ENCODE data around the gene KRT36.

The KRT36 gene

DNA sequence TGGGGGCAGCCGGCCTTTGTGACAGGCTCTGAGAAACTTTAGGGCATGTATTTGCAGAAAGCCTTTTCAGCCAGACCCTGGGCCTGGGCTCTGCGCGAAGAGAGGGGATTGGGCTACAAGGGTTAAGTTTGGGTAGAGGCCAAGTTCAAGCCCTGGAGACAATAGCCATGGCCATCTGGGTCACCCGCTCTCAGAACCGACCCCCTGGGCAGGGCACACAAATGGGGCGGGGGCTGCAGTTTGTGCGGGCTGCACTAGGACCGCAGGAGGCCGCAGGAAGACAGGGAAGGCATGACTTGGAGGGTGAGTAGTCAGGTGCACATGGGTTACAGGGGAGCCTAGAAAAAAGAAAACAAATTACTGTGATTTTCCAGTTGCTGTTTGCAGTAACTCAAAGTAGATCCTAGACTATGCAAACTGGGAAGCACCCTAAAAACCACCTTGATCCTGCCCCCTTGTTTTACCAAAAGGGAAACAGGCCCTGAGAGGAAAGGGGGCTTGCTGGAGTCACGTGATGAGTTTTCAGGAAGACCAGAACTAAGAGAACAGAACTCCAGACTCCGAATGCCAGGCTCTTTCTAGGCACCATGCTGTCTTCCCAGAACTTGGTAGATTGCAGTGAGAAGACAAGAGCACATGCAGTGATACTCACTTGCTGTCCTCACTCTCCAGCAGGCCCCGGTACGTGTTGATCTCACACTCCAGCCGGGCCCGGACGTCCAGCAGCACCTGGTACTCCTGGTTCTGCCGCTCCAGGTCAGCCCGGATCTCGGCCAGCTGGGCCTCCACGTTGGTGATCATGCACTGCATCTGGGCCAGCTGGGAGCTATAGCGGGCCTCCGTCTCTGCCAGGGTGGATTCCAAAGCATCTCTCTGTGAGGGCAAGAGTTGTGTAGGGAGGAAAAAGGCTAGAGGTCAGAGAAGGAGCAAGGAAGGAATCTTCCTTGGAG is 12.6 kb downstream of the KRT36 start:
- no peak for DNase-seq (ENCODE audit: low read depth in 3 of 3)

- DNase-seq (ENCODE audit: low read depth in 3 of 3), result no peak
Measured at GRCh38 chr17:41475421-41475820, 14.3 kb downstream of the KRT36 start.

DNA sequence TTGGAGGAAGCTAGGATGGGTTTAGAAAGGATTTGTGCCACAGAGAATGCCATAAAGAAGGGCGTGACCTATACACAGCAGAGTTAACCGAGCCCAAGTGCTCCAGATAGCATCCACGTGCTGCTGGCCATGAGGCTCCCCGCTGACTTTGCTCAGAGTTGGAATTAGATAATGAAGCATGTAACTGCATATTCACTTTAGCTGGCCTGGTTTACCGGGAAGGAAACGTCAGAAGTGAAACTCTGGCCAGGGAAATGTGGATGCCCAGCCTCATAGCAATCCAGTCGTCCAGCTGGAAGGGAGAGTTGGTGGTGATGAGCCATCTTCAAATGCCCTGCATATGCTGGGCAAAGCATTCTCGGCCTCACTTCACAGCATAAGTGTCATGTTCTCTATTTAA is 14.8 kb downstream of the KRT36 start:
- no peak for DNase-seq (ENCODE audit: low read depth in 3 of 3)

DNA sequence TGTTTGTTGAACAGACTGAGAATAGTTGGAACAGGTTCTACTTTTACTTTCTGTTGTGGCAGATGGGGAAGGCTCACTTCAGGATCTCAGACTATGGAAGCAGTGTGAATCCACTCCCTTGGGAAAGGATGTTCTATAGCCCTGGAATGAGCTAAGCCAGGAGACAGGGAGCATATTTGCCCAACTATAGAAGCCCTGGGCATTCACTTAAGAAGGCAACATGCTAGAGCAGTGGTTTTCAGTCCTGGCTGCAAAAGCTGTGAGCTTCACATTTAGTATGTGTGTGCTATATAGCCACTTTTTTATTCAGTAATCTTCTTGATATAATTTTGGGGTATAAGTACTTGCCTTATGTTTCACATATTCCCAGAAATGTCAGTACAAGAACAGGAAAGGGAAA is 21.4 kb downstream of the KRT36 start:
- no peak for DNase-seq (ENCODE audit: low read depth in 3 of 3)

- no peak for DNase-seq (ENCODE audit: low read depth in 3 of 3)
Measured at GRCh38 chr17:41467561-41467960, 22.1 kb downstream of the KRT36 start.

- DNase-seq (ENCODE audit: low read depth in 3 of 3), result no peak
Measured at GRCh38 chr17:41466988-41467387, 22.7 kb downstream of the KRT36 start, which contains the start of gene KRT32. TSS of gene KRT32 (minus strand) at chr17:41467386. CDS start at chr17:41467325, 61 bp downstream.

DNA sequence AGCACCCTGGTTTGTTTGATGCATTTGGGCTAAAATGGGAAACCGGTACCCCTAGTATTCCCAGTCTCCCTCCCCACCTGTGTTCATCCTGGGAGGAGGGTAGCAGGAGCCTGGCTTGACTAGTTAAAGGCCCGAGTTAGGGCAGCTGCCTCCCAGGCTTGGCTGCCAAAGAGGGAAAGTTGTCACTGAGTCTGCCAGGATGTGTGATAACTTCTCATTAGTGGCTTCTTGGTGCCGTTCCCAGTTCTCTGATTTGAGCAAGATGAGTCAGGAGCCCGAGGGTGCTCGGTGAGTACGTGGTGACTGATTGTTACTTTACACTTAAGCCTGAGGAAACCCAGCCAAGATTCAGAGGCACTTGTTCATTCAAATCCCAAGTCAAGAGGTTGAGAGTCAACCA is 25.0 kb downstream of the KRT36 start:
- DNase-seq (ENCODE audit: low read depth in 3 of 3), result no peak

DNA sequence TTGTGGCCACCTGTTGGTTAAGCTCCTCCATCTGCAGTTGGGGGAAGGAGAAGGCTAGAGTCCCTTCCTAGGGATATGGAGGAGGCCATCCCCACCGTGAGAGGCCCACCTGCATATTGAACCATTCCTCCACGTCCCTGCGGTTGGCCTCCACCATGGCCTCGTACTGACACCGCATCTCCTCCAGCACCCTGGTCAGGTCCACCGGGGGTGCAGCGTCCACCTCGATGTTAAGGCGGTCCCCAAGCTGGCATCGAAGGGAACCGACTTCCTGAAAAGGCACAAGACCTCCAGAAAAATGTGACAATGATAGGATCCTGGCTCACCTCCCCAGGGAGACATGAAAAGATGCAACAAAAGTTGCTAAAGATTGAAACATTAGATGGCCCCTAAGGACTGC is 25.5 kb downstream of the KRT36 start:
- DNase-seq (ENCODE audit: low read depth in 3 of 3), result no peak

- DNase-seq (ENCODE audit: low read depth in 3 of 3), result no peak
Measured at GRCh38 chr17:41463746-41464145, 26.0 kb downstream of the KRT36 start.

GRCh38 chr17:41462705-41463104 is 27.0 kb downstream of the KRT36 start:
- no peak for DNase-seq (ENCODE audit: low read depth in 3 of 3)

DNA sequence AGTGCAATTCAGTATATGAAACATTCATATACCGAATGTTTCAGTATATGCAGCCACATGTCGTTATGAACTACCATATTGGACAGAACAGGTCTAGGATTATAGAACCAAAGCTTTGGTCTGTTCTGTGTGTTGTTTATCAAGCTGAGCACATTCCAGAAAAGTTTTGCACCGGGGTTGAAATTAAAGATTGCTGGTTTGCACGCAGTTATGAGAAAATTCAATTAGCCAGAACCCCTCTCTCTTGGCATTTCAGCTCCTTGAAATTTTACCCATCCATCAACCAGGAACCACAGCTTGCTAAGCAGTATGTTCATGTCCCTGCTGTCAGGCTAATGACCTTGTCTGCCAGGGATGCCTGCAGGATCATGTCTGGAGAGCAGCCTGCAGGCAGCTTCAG is 32.0 kb downstream of the KRT36 start:
- no peak for DNase-seq (ENCODE audit: low read depth in 3 of 3)

DNA sequence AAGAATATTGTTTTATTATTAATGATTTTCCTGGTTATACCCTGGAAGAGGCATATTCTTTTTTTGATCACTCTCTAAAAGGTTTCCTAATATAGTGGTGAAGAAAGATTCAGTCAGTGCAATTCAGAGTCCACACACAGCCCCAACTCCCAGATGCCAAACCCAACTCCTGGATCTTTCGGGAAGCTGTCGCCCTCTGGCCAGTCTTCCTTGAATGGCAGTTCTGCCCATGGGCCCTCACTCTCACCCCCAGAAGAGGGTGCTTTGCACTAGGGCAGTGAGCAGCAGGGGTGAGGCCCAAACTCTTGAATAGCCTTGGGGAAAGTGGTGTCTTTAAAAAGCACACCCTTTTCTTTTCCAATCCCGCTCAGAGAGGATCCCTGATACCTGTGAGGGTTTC is 33.5 kb downstream of the KRT36 start:
- DNase-seq (ENCODE audit: low read depth in 3 of 3), result no peak

DNA sequence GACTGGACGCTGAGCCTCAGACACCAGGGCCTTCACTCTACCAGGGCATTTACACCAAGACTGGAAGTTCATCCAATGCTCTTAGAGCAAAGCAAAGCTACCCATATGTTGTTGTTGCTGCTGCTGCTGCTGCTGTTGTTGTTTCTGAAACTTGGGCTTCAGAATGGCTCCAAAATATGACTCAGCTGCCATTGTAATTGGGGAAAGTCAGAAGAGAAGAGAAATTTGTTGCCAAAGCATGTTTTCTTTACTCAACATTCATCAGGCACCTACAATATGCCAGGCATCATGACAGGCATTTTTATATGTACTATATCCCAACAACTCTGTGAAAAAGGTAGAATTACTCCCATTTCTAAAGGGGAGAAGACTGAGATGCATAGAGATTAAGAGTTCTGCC is 34.5 kb downstream of the KRT36 start:
- DNase-seq (ENCODE audit: low read depth in 3 of 3), result no peak

DNA sequence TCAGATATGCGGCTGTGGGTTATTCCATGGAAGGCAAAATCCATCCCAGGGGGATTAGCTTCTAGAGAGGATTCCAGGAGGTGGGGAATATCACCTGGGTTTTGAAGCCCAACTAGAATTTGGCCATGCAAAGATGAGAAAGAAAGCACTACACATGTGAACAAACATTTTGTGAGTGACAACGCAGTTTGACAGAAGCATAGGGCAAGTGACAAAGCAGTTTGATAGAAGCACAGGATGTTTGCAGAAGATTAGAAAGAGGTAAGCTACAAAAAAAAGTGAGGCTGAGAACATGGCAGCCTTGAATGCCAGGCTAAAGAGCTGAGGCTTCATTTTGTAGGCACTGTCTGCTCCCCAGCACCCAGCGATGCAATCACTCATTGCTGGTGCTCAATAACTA is 36.6 kb downstream of the KRT36 start:
- DNase-seq (ENCODE audit: low read depth in 3 of 3), result no peak

DNA sequence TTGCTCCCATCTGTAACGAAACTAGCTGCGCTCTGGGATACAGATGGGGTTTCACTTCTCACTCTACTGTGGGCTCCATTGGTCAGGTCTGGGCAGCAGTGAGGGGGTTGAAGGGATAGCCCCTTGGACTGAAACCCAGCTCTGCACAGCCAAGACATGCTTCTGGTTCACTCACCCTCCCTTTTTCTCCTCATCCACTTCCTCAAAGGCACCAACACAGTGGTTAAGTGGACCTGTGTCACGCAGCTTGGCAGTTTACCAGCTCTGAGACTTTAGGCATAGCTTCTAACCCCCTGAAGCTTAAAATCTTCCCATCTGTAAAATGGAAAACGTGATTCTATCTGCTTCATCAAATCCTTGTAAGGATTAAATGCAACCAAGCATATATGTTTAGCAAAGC is 37.4 kb downstream of the KRT36 start:
- DNase-seq (ENCODE audit: low read depth in 3 of 3), result no peak

GRCh38 chr17:41451154-41451728 is 38.5 kb downstream of the KRT36 start:
- no peak for DNase-seq (ENCODE audit: low read depth in 3 of 3)

GRCh38 chr17:41449008-41449407 is 40.7 kb downstream of the KRT36 start:
- no peak for DNase-seq (ENCODE audit: low read depth in 3 of 3)

GRCh38 chr17:41448506-41448905 is 41.2 kb downstream of the KRT36 start:
- DNase-seq (ENCODE audit: low read depth in 3 of 3), result no peak

DNA sequence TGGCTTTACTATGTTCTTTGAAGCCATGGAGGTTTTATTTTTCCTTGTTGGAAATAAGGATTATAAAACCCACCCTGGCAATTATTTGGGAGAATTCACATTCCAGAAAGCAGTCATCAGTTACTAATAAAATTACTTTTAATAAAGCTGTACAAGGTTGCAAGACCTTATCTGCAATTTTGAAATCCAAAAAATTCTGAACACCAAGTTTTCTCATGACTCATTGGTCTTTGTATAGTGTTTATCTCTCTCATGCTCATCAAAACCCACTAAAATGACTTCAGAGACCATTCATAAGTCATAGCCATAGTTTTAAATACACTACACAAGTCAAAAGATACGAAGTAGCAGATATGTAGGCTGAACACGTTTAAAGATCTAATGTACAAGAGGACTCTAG is 42.9 kb downstream of the KRT36 start:
- DNase-seq (ENCODE audit: low read depth in 3 of 3), result no peak

DNA sequence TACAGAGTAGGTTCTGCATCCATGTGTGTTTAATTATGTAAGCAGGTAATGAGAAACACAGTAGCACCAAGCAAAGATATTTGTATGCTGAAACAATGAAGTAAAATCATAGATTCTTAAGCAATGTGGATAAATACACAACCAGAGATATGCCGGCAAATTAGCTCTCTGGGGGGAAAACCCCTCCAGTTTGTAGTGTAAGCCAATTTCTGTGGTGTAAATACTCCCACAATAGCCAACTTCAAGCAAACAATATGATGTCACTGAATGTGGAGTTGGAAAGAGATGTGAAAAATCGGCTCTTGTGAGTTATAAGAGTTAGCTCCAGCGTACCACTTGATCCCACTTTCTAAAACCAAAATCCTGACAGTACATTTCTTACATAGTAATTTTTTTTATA is 45.1 kb downstream of the KRT36 start:
- DNase-seq (ENCODE audit: low read depth in 3 of 3), result no peak

DNA sequence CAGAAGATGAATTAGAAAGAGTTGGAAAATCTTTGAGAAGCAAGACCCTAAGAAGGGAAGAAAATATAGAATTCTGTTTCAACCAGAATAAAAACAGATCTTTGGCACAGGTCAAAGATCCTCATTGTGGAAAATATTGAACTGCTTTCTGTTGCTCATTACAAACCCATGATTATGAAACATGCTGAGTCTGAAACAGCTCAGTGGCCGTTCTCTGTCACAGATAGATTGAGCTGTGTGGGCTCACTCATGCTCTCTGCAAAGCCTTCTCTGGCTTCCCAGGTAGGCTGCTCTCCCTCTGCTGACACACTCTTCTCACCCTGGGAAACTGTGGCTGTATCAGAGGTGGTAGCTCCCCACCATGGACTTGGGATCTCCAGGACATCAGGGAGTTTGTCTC is 45.5 kb downstream of the KRT36 start:
- DNase-seq (ENCODE audit: low read depth in 3 of 3), result no peak

DNA sequence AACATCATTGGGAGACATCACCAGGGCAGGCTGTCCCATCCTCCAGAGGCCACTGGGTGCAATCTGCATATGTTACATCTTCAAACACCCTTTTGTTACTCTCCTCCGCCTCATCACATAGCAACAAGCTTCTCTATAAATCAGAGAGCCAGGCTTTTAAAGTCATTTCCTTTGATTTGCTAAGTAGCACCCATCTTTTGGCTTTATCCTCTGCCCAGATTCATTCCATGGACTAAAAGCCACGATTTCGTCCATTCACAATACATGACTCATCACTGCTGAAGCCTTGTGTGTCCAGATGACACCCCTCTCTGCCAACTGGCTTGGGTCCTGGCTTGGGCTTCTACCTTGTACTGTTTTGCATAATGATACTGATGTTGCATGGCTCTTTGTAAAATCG is 47.0 kb downstream of the KRT36 start:
- DNase-seq (ENCODE audit: low read depth in 3 of 3), result no peak

- no peak for DNase-seq (ENCODE audit: low read depth in 3 of 3)
Measured at GRCh38 chr17:41440531-41441033, 49.1 kb downstream of the KRT36 start, which contains the start of gene KRT38. TSS of gene KRT38 (minus strand) at chr17:41440983. CDS start at chr17:41440921, 62 bp downstream.
